K562 (cell line): ENCODE data around the gene FLAD1.

ENCODE experiments used
- BRD4 ChIP-seq: fragments of 200-600 bp; sonication (generic); IDR thresholded peaks from 2 replicates; pipeline ENCODE4 v1.6.1; 2017; ENCODE audit warnings: inconsistent platforms
- CTCF ChIP-seq, 3 experiments: IDR thresholded peaks in 2 of 3; conservative IDR thresholded peaks in 1 of 3; 2 replicates each; pipeline ENCODE4 v1.5.1; 2011 to 2012; ENCODE audit warnings: low read length in 3 of 3, mild to moderate bottlenecking in 3 of 3, control low read depth in 2 of 3, improper control_type of control experiment in 1 of 3, inconsistent platforms in 1 of 3, low read depth in 1 of 3, mixed read lengths in 1 of 3, moderate library complexity in 1 of 3; ENCODE audit not compliant: insufficient read depth in 2 of 3
- FOSL1 ChIP-seq: fragments of 200-800 bp; sonication (Bioruptor generic); conservative IDR thresholded peaks from 2 replicates; pipeline ENCODE4 v1.6.1; 2016; ENCODE audit warnings: missing genetic modification characterization, missing compliant biosample characterization
- PHTF2 ChIP-seq: fragments of 250-450 bp; sonication (Bioruptor Pico); IDR thresholded peaks from 2 replicates; pipeline ENCODE4 v1.5.0; 2021; ENCODE audit warnings: mild to moderate bottlenecking

GRCh38 chr1:155014709-155015508, 31.8 kb downstream of the FLAD1 start:
- no peak for TF ChIP-seq FOSL1 (tag)
- no peak for TF ChIP-seq BRD4
- no peak for TF ChIP-seq CTCF (IDR thresholded peaks at IDR 0.05 in 2 of 3, conservative IDR thresholded peaks at IDR 0.05 in 1 of 3; ENCODE audit: insufficient read depth in 2 of 3, low read depth in 1 of 3, low read length in 3 of 3)
- TF ChIP-seq PHTF2 (CRISPR knock-in tag) = no peak
